Measurements from ENCODE around the gene OR10G7.

GRCh38 chr11:123995119-123995518 is 46.0 kb downstream of the OR10G7 start, which contains the start of gene OR10G6:
- no peak for TF ChIP-seq CTCF (IDR thresholded peaks at IDR 0.05)
- no peak for TF ChIP-seq POLR2A (IDR thresholded peaks at IDR 0.05)
